HUES6 (cell line): ENCODE results near the gene CISTR.

ENCODE experiments used
- H3K27ac ChIP-seq: 2 replicates; pipeline ENCODE4 v1.7.0; 2013; ENCODE audit warnings: low read depth, mild to moderate bottlenecking, low read length, inconsistent platforms
- H3K27me3 ChIP-seq: 2 replicates; pipeline ENCODE4 v1.6.1; 2013; ENCODE audit warnings: low read length; ENCODE audit not compliant: control insufficient read depth, insufficient read depth
- H3K36me3 ChIP-seq: 2 replicates; pipeline ENCODE4 v1.6.1; 2013; ENCODE audit warnings: low read length; ENCODE audit not compliant: control insufficient read depth, insufficient read depth
- H3K4me1 ChIP-seq: 2 replicates; pipeline ENCODE4 v1.6.1; 2013; ENCODE audit warnings: low read length; ENCODE audit not compliant: control insufficient read depth, insufficient read depth
- H3K4me3 ChIP-seq: 2 replicates; pipeline ENCODE4 v1.5.1; 2013; ENCODE audit warnings: low read depth, low read length
- H3K9ac ChIP-seq: one replicate; pipeline ENCODE4 v1.6.1; 2013; ENCODE audit warnings: mild to moderate bottlenecking, low read length
- H3K9me3 ChIP-seq: 2 replicates; pipeline ENCODE4 v1.6.1; 2013; ENCODE audit warnings: low read depth, low read length; ENCODE audit not compliant: control insufficient read depth, insufficient read depth

Gene CISTR

DNA sequence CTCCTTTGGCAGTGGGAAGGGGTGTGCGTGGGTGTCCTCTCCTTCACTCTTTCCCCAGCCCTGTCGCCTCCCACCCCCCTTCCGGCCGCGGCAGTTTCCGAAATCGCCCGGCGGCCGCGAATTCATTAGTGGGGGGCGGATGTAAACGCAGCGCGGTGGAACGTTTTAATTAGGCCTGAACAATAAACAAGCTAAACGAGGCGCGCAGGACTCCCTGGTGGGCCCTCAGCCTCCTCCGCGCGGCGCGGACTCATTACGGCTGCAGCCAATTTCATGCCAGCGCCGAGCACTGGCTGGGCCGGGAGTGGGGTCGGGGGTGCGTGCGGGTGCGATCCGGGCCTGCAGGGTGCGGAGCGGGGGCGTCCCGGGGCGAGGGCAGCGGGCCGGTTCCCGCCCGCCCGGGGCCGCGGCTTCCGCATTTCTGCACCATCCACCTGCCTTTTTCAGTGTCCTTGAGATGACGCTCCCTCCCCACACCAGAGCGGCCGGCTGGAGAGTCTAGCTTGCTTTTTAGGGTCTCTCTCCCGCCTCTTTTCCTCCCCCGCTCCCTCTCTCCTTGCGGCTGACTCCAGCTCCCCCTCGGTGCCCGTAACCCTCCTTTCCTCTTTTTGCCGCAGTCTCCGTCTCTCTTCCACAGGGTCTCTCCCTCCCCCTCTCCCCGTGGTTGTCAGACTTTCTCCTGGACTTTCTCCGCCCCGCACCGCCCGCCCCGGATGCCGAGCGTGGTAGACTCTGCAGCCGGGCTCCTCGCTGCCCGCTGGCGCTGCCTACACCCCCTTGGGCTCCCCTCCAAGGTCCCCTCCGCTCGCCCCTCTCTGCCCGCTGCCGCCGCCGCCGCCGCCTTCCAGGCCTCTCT is at the start of gene CISTR:
TSS of gene CISTR (minus strand) at position 644 of the 856 bp plus-strand sequence.
- Histone ChIP-seq H3K27ac (no peak within 1 kb of the TSS), H3K27me3 (peaks cover 98% of the 10 kb centered on the region)

DNA sequence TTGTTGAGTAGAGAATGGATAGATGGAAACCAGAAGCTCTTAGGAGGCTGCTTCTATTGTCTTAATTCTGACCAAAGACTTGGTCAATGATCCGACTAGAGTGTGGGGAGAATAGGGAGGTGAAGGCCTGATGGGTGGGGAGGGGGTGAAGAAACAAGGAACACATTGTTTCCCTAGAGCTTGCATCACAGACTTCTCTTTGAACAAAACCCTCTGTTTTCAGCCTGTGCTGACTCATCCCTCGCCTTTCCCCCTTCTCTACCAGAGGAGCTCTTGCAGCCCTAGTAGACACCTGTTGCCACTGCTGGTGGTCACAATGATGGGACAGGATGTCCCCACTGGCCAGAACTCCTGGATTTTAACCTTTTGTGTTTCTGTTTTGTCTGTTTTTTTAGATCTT is 46.8 kb upstream of the CISTR start:
- no peaks in the 10 kb centered on the region for H3K4me1 ChIP-seq
- no peak overlapping the region for H3K27ac ChIP-seq
- no peak overlapping the region for H3K4me3 ChIP-seq
- H3K9me3 ChIP-seq = no peaks in the 10 kb centered on the region
- H3K9ac ChIP-seq = no peak overlapping the region
- peaks cover 94% of the 10 kb centered on the region for H3K27me3 ChIP-seq
- H3K36me3 ChIP-seq = no peaks in the 10 kb centered on the region

More for the DNA sequence above, at the start of gene CISTR:
- H3K36me3 ChIP-seq = no peaks in the 10 kb centered on the region
- H3K4me3 ChIP-seq = peak within 1 kb of the TSS; percentile 54
- H3K9ac ChIP-seq = no peak within 1 kb of the TSS
- H3K4me1 ChIP-seq = peaks cover 50% of the 10 kb centered on the region
- no peaks in the 10 kb centered on the region for H3K9me3 ChIP-seq

DNA sequence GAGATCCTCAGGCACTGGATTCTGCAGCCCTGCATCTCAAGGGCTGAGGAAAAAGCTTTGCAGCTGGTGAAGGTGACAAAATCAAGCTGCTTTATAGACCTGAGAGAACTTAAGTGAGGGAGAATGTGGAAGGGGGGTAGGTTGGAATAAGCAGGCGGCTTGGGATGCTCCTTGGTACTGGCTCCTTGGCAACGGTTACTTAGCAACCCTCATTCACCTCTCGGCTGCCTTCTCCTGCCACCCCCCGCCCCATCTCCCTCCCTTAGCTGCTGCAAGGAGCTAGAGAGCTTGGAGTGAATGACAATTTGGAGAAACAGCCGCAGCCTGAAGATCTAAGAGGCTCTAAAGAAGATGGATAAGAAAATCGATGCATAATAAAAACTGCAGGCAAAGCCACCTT is 44.1 kb upstream of the CISTR start:
- Histone ChIP-seq H3K4me1 (no peaks in the 10 kb centered on the region), H3K9me3 (no peaks in the 10 kb centered on the region), H3K27ac (no peak overlapping the region), H3K36me3 (no peaks in the 10 kb centered on the region), H3K27me3 (peaks cover 88% of the 10 kb centered on the region), H3K9ac (no peak overlapping the region), H3K4me3 (no peak overlapping the region)

DNA sequence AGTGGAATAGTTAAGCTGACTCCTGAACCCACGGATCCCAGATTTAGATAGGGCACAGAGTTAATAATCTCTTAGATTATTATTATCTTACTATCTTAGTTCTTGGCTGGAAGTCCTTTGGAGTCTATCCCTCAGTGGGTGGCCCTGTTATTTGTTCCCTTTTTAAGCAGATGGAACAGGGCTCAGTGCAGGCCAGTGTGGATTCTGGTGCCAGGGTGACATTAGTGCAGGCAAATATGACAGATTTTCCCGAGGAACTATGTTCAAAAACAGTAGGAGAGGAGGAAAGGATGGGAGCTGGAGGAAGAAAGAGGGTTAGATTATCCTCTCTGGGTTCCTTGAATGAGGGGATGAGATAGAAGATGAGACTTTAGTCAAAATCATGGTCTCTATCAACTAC is 41.4 kb upstream of the CISTR start:
- H3K9ac ChIP-seq = no peak overlapping the region
- H3K4me1 ChIP-seq = no peaks in the 10 kb centered on the region
- H3K9me3 ChIP-seq = no peaks in the 10 kb centered on the region
- H3K36me3 ChIP-seq = no peaks in the 10 kb centered on the region
- H3K27ac ChIP-seq = no peak overlapping the region
- peaks cover 69% of the 10 kb centered on the region for H3K27me3 ChIP-seq
- H3K4me3 ChIP-seq = no peak overlapping the region

DNA sequence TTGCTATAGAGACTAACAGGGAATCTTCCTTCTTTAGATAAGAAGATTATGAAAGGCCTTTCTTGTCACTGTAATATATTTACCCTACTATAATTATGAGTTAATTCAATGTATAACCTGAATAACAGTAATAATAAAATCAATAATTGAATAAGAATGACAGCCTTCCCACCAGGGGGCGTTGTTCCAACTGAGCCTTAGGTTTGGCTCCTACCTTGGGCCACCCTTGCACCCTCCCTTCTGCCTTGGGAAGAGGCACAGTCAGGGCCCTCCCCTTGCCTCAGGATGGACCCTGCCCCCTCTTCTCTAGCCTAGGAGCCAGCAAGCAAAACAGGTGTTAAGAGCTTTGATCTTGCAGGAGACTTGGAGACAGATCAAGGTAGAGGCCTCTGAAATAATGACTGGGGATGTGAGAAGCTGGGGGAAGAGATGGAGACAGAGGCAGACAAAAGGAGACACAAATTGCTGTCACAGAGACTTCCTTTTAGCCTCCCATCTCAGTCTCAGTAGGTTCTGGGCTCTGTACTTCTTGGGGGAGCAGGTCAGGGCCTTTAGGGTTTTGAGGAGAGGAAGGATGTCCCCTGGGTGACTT is 40.1 kb upstream of the CISTR start:
- Histone ChIP-seq H3K4me1 (no peaks in the 10 kb centered on the region), H3K9ac (no peak overlapping the region), H3K27me3 (peaks cover 60% of the 10 kb centered on the region), H3K27ac (no peak overlapping the region), H3K9me3 (no peaks in the 10 kb centered on the region), H3K4me3 (no peak overlapping the region), H3K36me3 (no peaks in the 10 kb centered on the region)

DNA sequence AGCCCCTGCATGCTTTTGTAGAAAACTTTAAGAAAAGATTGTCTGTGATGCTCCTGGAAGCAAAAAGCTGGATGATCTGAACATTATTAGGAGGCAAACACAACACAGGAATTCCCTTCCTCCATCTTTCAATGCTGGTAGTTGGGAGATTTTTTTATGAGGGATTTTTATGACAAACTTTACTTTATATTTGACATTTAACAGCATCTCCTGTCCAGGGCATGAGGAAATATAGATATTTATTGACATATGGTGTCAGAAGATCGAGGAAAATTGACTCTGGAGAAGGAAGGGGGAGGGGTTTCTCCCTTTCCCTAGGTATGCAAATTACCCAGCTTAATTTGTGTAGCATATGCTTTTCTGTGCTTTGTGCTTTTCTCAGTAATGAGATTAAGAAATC is 37.8 kb upstream of the CISTR start:
- no peaks in the 10 kb centered on the region for H3K9me3 ChIP-seq
- H3K4me3 ChIP-seq = no peak overlapping the region
- peaks cover 60% of the 10 kb centered on the region for H3K27me3 ChIP-seq
- no peaks in the 10 kb centered on the region for H3K36me3 ChIP-seq
- H3K27ac ChIP-seq = no peak overlapping the region
- H3K9ac ChIP-seq = no peak overlapping the region
- H3K4me1 ChIP-seq = no peaks in the 10 kb centered on the region

DNA sequence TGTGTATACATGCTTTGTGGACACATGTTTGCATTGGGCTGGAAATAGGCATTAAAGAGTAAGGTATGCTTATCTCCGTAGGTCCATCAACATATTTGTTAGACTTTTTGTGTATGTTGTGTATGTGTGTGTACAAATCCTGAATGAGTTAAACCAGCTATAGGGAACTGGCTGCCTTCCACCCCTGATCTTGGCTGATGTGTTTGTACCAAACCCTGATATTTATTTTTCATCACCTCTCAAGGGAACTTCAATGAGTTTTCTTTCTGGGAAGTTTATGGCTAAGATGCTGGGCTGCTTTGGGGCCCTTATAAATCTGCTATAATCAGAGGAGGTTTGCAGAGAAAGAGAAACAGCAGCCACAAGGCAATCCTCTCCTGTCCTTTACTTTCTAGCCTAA is 37.1 kb upstream of the CISTR start:
- Histone ChIP-seq H3K9ac (no peak overlapping the region), H3K9me3 (no peaks in the 10 kb centered on the region), H3K27ac (no peak overlapping the region), H3K4me3 (no peak overlapping the region), H3K36me3 (no peaks in the 10 kb centered on the region), H3K27me3 (peaks cover 56% of the 10 kb centered on the region), H3K4me1 (no peaks in the 10 kb centered on the region)

DNA sequence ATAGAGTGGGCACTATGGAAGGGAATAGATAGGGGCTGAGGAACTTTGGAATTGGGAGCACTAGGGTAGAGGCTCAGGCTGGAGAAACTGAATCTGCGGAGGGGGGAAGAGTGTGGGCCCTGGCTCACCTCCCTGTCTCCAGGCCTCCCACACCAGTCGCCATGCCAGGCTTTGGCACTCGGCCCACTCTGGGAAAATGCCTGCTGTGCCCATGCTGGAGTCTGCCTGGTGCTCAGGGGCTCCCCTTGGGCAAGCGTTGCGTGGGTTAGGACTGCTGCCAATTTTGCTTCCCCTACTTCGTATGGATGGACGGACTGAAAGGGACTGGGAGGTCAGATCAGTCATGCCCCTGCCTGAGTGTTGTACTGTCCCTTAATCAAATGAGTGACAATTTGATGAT is 34.6 kb upstream of the CISTR start:
- H3K36me3 ChIP-seq = no peaks in the 10 kb centered on the region
- H3K27me3 ChIP-seq = peaks cover 59% of the 10 kb centered on the region
- H3K4me1 ChIP-seq = no peaks in the 10 kb centered on the region
- no peak overlapping the region for H3K4me3 ChIP-seq
- no peak overlapping the region for H3K27ac ChIP-seq
- no peaks in the 10 kb centered on the region for H3K9me3 ChIP-seq
- no peak overlapping the region for H3K9ac ChIP-seq

DNA sequence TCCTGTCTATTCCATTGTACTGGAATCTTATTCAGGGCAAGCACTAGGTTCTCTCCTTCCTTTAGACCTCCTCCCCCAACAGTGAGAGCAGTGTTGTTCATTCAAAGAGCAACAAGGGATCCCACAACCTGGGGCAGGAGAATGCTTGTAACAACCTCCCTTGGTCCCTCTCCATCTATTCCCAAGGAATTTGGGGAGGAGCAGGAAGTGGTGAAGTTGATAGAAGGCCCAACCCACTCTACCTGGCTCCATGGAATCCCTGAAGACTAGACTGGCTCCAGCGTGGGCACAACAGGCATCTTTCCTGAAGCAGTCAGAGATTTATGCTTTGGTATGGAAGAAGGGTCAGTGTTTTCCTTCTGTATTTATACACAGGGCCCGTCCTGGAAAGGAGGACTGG is 33.4 kb upstream of the CISTR start:
- Histone ChIP-seq H3K27ac (no peak overlapping the region), H3K36me3 (no peaks in the 10 kb centered on the region), H3K4me3 (no peak overlapping the region), H3K4me1 (no peaks in the 10 kb centered on the region), H3K9me3 (no peaks in the 10 kb centered on the region), H3K27me3 (peaks cover 70% of the 10 kb centered on the region), H3K9ac (no peak overlapping the region)

DNA sequence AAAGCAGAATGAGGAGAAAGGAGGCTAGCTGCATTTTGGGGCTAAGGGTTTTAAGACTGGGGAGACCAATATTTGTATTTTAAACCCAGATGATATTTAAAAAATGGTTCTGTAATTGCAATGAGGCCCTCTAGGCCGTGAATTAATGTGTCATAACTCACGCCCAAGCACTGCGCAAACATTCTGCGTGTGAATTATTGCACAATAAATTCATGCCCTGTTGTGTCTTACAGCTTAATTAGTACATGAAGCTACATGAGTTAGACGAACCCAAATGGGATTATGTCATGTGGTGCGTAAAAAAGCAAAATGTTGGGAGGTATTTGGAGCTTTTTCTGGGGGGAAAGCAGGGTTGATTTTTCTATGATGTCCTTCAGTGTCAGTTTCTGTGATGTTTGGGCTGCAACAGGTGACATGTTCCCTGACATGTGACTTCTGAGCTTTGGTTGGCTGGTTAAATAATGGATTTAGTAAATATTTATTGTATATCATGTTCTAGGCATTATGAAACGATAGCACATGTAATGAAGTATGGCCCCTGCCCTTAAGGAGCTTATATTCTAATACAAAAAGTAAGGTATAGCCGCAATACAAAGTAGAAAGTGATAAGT is 30.4 kb upstream of the CISTR start:
- Histone ChIP-seq H3K9ac (no peak overlapping the region), H3K36me3 (no peaks in the 10 kb centered on the region), H3K4me1 (no peaks in the 10 kb centered on the region), H3K27ac (no peak overlapping the region), H3K4me3 (no peak overlapping the region), H3K27me3 (peaks cover 83% of the 10 kb centered on the region), H3K9me3 (no peaks in the 10 kb centered on the region)

DNA sequence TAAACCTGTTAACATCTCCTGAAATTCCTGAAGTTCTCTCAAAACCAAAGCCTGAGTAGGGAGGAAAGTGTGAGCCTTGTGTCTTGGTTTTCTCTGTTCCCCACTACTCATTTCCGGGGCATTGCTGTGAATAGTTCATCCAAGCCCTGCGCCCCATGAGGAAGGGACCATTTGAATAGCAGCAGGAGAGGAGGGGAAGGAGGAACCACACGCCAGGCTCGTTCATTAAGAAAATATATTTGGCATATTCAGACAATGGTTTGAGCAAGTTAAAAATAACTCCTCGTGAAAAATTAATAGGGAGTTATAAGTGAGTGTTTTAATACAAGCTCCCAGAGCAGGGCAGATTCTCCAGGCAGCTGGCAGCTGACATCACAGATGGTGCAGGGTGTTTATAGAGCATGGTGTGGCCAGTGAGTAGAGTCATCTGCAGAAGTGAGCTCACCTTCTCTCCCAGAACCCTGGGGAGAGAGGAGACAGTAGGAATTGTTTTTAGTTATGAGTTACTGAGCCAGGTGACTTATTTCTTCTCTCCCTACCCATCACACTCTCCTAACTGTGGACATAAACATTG is 29.5 kb upstream of the CISTR start:
- no peak overlapping the region for H3K9ac ChIP-seq
- H3K36me3 ChIP-seq = no peaks in the 10 kb centered on the region
- no peaks in the 10 kb centered on the region for H3K4me1 ChIP-seq
- no peaks in the 10 kb centered on the region for H3K9me3 ChIP-seq
- H3K4me3 ChIP-seq = no peak overlapping the region
- H3K27me3 ChIP-seq = peaks cover 84% of the 10 kb centered on the region
- no peak overlapping the region for H3K27ac ChIP-seq
